ENCODE measurements around the gene MRPL39.
"Not testable (repeated sequence)": the region's sequence is repeated elsewhere in the genome, so short reads cannot be mapped to it uniquely, and the experiment has no call there.

The MRPL39 gene

GRCh38 chr21:25607151-25608043 is at the start of gene MRPL39:
Gene MRPL39 (minus strand): TSS chr21:25607481. CDS start chr21:25607475, 6 bp downstream.
- DNase-seq (ENCODE audit: low read depth), result peak; percentile 73

- no peak for DNase-seq (ENCODE audit: low read depth)
These were observed 49.1 kb upstream of the MRPL39 start for GRCh38 chr21:25656412-25656811.

DNA sequence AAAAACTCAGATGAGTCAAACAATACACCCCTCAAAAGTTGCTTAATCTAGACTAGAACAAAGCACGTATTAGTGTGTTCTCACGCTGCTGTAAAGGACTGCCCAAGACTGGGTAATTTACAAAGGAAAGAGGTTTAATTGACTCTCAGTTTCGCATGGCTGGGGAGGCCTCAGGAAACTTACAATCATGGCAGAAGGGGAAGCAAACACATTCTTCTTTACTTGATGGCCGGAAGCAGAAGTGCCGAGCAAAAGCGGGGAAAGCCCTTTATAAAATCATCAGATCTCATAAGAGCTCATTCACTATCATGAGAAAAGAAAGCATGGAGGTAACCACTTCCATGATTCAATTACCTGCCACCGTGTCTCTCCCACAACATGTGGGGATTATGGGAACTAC is 41.9 kb upstream of the MRPL39 start:
- no peak for DNase-seq (ENCODE audit: low read depth)

DNA sequence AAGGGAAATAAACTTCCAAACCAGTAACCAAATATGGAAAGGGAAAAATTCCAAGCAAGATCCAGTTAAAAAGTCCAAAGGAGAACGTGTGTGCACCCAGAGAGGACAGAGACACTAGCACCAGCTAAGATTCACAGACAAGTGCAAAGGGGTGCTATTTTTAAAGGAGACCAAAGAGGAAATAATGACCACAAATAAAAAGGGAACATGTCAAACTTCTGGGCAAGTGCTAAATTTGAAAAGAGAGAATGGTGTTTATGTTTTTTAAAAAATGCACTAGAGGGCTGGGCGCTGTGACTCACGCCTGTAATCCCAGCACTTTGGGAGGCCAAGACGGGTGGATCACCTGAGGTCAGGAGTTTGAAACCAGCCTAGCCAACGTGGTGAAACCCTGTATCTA is 40.4 kb upstream of the MRPL39 start:
- DNase-seq (ENCODE audit: low read depth), result no peak

GRCh38 chr21:25646474-25646873 is 39.2 kb upstream of the MRPL39 start:
- no peak for DNase-seq (ENCODE audit: low read depth)

DNA sequence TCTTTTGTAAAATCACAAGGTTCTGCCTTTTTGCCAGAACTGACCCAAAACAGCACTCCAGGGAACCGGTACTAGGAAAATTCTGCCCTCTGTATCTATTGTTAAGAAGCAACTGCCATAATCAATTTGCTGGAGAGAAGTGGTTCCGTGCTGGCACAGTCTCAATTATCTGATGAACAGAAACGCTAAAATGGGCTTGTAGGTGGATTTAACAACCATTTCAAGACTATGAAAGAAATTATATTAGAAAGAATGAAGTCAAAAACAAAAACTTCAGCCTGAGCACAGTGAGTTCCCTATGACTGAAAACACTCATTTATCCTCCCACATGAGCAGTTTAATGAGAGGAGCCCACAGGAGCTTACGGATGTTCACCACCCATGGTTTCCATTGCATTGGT is 36.2 kb upstream of the MRPL39 start:
- DNase-seq (ENCODE audit: low read depth), result no peak

DNA sequence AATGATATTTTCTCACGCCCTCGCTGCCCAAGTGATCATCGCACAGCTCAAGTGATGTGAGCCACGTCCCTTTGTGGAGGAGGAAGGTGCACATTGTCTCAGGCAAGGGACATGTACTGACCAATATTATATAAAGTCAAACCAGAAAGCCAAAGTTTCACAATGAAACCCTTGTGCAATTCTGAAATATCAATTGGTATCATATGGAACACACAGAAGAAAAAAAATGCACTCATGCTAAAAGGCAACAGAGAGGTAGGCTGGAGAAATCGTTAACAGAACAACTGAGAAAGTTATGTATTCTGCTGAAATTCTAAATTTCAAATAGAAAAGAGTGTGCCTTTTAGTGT is 33.6 kb upstream of the MRPL39 start:
- DNase-seq (ENCODE audit: low read depth), result no peak

- DNase-seq (ENCODE audit: low read depth), result no peak
These were observed 33.1 kb upstream of the MRPL39 start for GRCh38 chr21:25640202-25640942.

GRCh38 chr21:25639551-25640201 is 32.4 kb upstream of the MRPL39 start:
- DNase-seq (ENCODE audit: low read depth), result no peak

DNA sequence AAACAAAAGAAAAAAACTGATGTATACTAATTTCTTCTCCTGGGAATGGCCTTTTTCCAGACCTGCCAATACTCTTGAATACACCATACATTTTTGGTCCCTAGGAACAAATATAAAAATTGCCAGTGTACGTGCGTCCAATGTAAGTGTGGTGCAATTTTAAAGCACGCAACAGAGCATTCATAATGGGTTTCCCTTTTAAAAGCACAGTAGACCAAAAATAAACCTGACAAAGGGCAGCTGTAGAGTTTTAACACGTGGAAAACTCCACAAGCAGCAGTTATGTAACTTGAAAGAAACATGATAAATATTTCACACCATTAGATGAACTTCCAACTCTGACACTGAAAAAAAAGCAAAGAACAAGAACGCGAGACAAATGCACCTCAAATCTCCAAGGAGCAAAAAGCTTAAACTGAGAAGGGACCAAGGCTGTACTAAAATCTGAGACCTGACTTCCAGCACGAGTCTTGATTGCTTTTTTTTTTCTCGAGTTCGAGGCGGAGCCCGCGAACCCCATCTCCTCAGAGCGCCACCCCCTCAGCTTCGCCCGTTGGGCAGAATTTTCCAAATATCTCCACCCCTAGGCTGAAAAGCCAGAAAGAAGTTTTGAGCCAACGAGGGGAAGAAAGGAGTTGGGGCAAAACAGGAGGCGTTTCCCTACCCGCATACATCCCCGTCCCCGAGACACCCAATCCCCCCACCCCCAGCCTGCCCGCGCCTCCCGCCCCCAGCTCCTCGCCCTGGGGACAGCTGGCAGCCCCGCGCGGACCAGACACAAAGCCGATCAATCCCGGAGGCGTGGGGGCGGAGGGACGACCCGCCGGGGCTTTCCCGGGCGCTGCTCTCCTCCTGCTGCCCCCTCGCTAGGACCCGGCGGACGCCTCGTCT is 31.6 kb upstream of the MRPL39 start, which contains the start of gene JAM2:
Gene JAM2, plus strand, starts transcription at position 599 of the 891 bp plus-strand sequence. CDS start 564 bp downstream, outside the sequence.
- no peak for DNase-seq (ENCODE audit: low read depth)

DNA sequence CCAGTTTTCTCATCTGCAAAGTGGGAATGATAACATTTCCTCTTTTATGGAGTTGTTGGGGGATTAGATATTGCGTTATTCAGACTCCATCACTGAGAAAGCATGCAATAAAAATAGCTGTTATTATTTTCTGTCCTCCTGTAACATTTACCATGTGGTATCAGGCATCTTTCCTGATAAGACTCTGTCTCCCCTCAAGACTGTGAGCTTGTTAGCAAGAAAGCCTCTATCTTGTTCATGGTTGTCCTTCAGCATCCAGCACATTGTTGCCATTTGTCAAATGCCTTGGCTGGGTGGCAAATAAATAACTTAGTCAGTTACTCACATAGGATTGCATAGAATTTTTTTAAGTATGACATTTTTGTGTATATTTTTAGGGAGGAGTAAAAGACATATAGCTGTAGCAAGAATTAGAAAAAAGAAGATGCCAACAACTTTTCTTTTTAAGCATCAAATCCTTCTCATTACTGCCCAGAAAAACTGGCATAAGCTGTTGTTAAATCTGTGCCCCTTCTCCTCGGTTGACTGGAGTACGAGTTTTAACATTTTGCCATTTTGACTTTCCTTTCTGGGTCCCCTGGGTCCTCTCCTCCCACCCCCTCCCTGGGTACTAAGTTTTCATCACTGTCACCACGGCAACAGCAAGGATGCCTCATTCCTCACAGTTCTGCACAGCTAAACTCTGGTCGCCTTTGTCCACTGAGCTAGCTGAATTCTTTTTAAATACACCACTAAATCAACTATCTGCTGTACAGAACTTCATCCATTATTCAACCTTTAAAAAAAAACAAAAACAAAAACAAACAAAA is 30.8 kb upstream of the MRPL39 start:
- no peak for DNase-seq (ENCODE audit: low read depth)

- no peak for DNase-seq (ENCODE audit: low read depth)
These were observed 29.4 kb upstream of the MRPL39 start for GRCh38 chr21:25636727-25637126.

- DNase-seq (ENCODE audit: low read depth), result no peak
These were observed 28.0 kb upstream of the MRPL39 start for GRCh38 chr21:25635310-25635709.

- no peak for DNase-seq (ENCODE audit: low read depth)
These were observed 25.0 kb upstream of the MRPL39 start for GRCh38 chr21:25632296-25632695.

DNA sequence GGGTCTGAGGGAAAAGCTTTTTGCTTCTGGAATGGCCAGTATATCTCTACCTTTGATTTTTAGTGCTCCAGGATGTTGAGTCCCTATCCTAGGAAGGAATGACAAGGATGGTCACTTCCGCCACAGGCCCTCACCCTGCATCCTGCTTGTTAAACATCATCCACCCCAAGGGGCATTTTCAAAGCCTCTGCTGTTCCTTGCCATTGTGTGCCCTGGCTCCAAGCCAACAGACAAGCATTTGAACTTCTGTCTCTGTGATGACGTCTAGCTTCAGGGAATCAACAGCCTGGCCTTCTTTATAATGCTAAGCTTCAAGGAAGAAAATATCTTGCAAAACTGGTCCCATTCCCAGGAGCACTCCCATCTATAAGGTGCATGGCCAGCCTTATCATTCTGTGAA is 19.5 kb upstream of the MRPL39 start:
- DNase-seq (ENCODE audit: low read depth), result no peak

- DNase-seq (ENCODE audit: low read depth), result not testable (repeated sequence)
These were observed 18.7 kb upstream of the MRPL39 start for GRCh38 chr21:25625776-25626555.

DNA sequence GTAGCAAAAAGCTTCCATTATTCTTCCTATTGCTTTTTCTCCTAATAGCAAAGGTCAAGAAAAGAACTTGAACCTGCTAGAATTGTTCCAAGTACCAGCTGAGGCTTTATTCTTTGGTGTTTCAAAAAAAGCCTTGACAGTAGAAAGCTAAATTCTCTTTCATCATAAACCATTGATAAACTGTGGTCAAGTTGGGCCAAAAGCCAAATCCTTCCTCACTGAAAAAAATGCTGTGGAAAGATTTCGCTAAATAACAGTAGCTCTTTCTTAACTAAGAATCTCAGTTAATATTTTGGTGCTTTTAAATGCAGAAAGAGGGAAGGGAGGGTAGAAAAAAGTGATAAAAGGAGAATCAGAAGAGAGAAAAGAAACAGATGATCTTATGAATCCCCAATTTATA is 17.8 kb upstream of the MRPL39 start:
- DNase-seq (ENCODE audit: low read depth), result no peak

GRCh38 chr21:25624511-25624910 is 17.2 kb upstream of the MRPL39 start:
- DNase-seq (ENCODE audit: low read depth), result no peak

- DNase-seq (ENCODE audit: low read depth), result no peak
These were observed 11.9 kb upstream of the MRPL39 start for GRCh38 chr21:25619198-25619597.

DNA sequence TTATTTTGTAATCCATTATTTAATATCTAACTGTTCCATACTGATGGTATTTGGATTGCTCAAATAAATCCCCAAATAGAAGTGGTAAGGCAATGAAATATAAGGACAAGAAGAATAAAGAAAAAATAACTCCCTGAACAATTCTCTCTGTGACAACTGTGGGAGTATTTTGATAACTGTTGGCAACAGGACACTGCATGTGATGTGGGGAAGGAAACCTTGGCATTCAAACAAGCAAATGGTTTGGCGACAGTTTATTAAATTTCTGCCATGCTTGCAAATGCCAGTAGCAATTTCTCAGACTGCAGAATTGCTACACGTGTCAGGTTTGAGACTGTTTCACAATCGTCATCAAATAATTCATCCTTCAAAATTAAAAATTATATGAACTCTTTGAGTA is 8.6 kb upstream of the MRPL39 start:
- no peak for DNase-seq (ENCODE audit: low read depth)

Measured in CMK (cell line).